CD14-positive monocyte (primary cell): ENCODE measurements around the gene FGFBP1. TPM values are rescaled to one million over a fixed set of nuclear protein-coding genes. Genes with fewer than 3 reads are reported as not detected.

Experiments
- DNase-seq, 3 donors: peaks; one replicate each; pipeline ENCODE4 v3.0.0-alpha.2; 2011 to 2022
- H2AFZ ChIP-seq: 2 replicates; pipeline ENCODE4 v1.6.0; 2012; ENCODE audit warnings: mild to moderate bottlenecking, low read depth, low read length, inconsistent platforms; ENCODE audit not compliant: insufficient read depth, poor library complexity, severe bottlenecking
- H3K27ac ChIP-seq, 2 donors: 1 replicate in 1 of 2; 2 replicates in 1 of 2; pipeline ENCODE4 v1.5.1; 2012 to 2013; ENCODE audit warnings: low read length in 2 of 2, control low read depth in 1 of 2, inconsistent platforms in 1 of 2, low read depth in 1 of 2, mild to moderate bottlenecking in 1 of 2
- H3K27me3 ChIP-seq, 2 donors: one replicate each; pipeline versions ENCODE4 v1.6.0 to v1.6.1; 2011 to 2013; ENCODE audit warnings: low read length in 2 of 2; ENCODE audit not compliant: control insufficient read depth in 2 of 2, insufficient read depth in 2 of 2
- H3K36me3 ChIP-seq, 2 donors: replicated peaks in 1 of 2; 1 replicate in 1 of 2; 2 replicates in 1 of 2; pipeline versions ENCODE4 v1.5.1 to v1.6.1; 2012 to 2013; ENCODE audit warnings: low read length in 2 of 2, control low read depth in 1 of 2, inconsistent platforms in 1 of 2, mild to moderate bottlenecking in 1 of 2; ENCODE audit not compliant: insufficient read depth in 2 of 2, control insufficient read depth in 1 of 2
- H3K4me1 ChIP-seq, 2 donors: 1 replicate in 1 of 2; 2 replicates in 1 of 2; pipeline versions ENCODE4 v1.5.1 to v1.6.1; 2012 to 2013; ENCODE audit warnings: low read length in 2 of 2, control low read depth in 1 of 2, inconsistent platforms in 1 of 2, mild to moderate bottlenecking in 1 of 2, moderate library complexity in 1 of 2; ENCODE audit not compliant: insufficient read depth in 2 of 2, control insufficient read depth in 1 of 2
- H3K4me2 ChIP-seq: replicated peaks from 2 replicates; pipeline ENCODE3; 2012; ENCODE audit warnings: low read length, moderate library complexity, mild to moderate bottlenecking; ENCODE audit not compliant: poor library complexity, severe bottlenecking; ENCODE audit errors: extremely low read depth
- H3K4me3 ChIP-seq, 3 experiments: fragments of 200-600 bp in 1 of 3; sonication (generic) in 1 of 3; replicated peaks in 1 of 3; 1 replicate in 2 of 3; 2 replicates in 1 of 3; pipeline ENCODE4 v1.5.1; 2011 to 2013; ENCODE audit warnings: low read length in 3 of 3, mild to moderate bottlenecking in 3 of 3, control low read depth in 2 of 3, low read depth in 2 of 3, inconsistent platforms in 1 of 3, moderate library complexity in 1 of 3
- H3K79me2 ChIP-seq: 2 replicates; pipeline ENCODE4 v1.6.0; 2012; ENCODE audit warnings: mild to moderate bottlenecking, control low read depth, inconsistent platforms, low read length, moderate library complexity; ENCODE audit not compliant: insufficient read depth
- H3K9ac ChIP-seq: 2 replicates; pipeline ENCODE4 v1.6.0; 2017; ENCODE audit warnings: low read length, mild to moderate bottlenecking; ENCODE audit not compliant: insufficient read depth, poor library complexity, severe bottlenecking
- H3K9me3 ChIP-seq, 2 donors: replicated peaks in 1 of 2; 1 replicate in 1 of 2; 2 replicates in 1 of 2; pipeline versions ENCODE4 v1.5.1 to v1.6.1; 2012 to 2013; ENCODE audit warnings: low read length in 2 of 2, control low read depth in 1 of 2; ENCODE audit not compliant: control insufficient read depth in 1 of 2, insufficient read depth in 1 of 2
- H4K20me1 ChIP-seq: 2 replicates; pipeline ENCODE4 v1.6.0; 2012; ENCODE audit warnings: mild to moderate bottlenecking, low read length, control low read depth, moderate library complexity; ENCODE audit not compliant: insufficient read depth
- H3K27ac Mint-ChIP-seq, 7 donors: one replicate each; pipeline ENCODE4 v1.8.0; 2020; ENCODE audit warnings: mild to moderate bottlenecking in 7 of 7, mixed read lengths in 7 of 7, moderate library complexity in 6 of 7, inconsistent platforms in 2 of 7
- H3K27me3 Mint-ChIP-seq, 3 donors: one replicate each; pipeline ENCODE4 v1.8.0; 2021 to 2022; ENCODE audit warnings: low read depth in 3 of 3, mild to moderate bottlenecking in 3 of 3, mixed read lengths in 3 of 3, moderate library complexity in 3 of 3, inconsistent platforms in 1 of 3
- H3K36me3 Mint-ChIP-seq, 2 donors: one replicate each; pipeline ENCODE4 v1.8.0; 2020; ENCODE audit warnings: mixed read lengths in 2 of 2, inconsistent platforms in 1 of 2, mild to moderate bottlenecking in 1 of 2
- H3K4me1 Mint-ChIP-seq: one replicate; pipeline ENCODE4 v1.8.0; 2020; ENCODE audit warnings: mild to moderate bottlenecking, mixed read lengths
- H3K4me3 Mint-ChIP-seq, 2 donors: one replicate each; pipeline ENCODE4 v1.8.0; 2020; ENCODE audit warnings: mild to moderate bottlenecking in 2 of 2, mixed read lengths in 2 of 2, moderate library complexity in 1 of 2
- H3K9me3 Mint-ChIP-seq, 7 donors: one replicate each; pipeline ENCODE4 v1.8.0; 2020 to 2022; ENCODE audit warnings: mixed read lengths in 7 of 7, mild to moderate bottlenecking in 6 of 7, moderate library complexity in 6 of 7, inconsistent platforms in 2 of 7
- CTCF ChIP-seq: fragments of 200-600 bp; IDR thresholded peaks from one replicate; pipeline ENCODE4 v1.8.0; 2022; ENCODE audit warnings: antibody characterized with exemption, mild to moderate bottlenecking
- WGBS: methylation state at CpG from one replicate; pipeline ENCODE4 v1.1.5; 2013; ENCODE audit warnings: missing lambda C conversion rate; ENCODE audit not compliant: insufficient coverage; 5-methylcytosine and 5-hydroxymethylcytosine counted together
- intact Hi-C, 2 donors: fragments of 100-400 bp; cut with micrococcal nuclease; formaldehyde crosslinking; loops; one replicate each; pipeline versions ENCODE4 v1.15.0 to v1.15.1; 2023
- polyA plus RNA-seq, 3 donors: library from polyadenylated mRNA; depleted of rRNA in 1 of 3; unstranded in 2 of 3; stranded (reverse) in 1 of 3; fragments of 300-500 nt in 2 of 3; fragments of >200 nt in 1 of 3; fragmentation: Illumina TruSeq in 2 of 3; gene quantifications; 1 replicate in 2 of 3; 2 replicates in 1 of 3; pipeline ENCODE4 v1.2.3, GENCODE V29; 2012 to 2021

The FGFBP1 gene
- polyA plus RNA-seq, 3 donors, result not detected

- H2AFZ ChIP-seq, result no peak overlapping the region
- 95% methylated on average over 5 of the region's 11 CpGs for WGBS
- no peak overlapping the region for H3K27ac ChIP-seq
- intact Hi-C loops, result no loop called here
- H3K36me3 ChIP-seq, result no peaks in the 10 kb centered on the region
- H3K27ac Mint-ChIP-seq, result no peak overlapping the region
- no peaks in the 10 kb centered on the region for H3K9me3 ChIP-seq
- no peaks in the 10 kb centered on the region for H3K79me2 ChIP-seq
- H3K4me1 ChIP-seq, result peaks cover under 1% of the 10 kb centered on the region in 2 donors
- peaks cover 10% of the 10 kb centered on the region for H3K4me1 Mint-ChIP-seq
- H3K27me3 Mint-ChIP-seq, result peaks cover 0 to 1% (median 0%) of the 10 kb centered on the region in 3 donors
- H3K4me2 ChIP-seq, result no peak overlapping the region
- no peak overlapping the region for H3K4me3 ChIP-seq
- H3K9me3 Mint-ChIP-seq, result peaks cover 0 to 4% (median 0%) of the 10 kb centered on the region in 7 donors
- no peaks in the 10 kb centered on the region for H3K36me3 Mint-ChIP-seq
- H4K20me1 ChIP-seq, result no peaks in the 10 kb centered on the region
- TF ChIP-seq CTCF, result no peak
- H3K4me3 Mint-ChIP-seq, result no peak overlapping the region
- H3K27me3 ChIP-seq, result no peaks in the 10 kb centered on the region
- DNase-seq, result no peak
- H3K9ac ChIP-seq, result no peak overlapping the region
Observed at GRCh38 chr4:15968551-15969300, 30.2 kb upstream of the FGFBP1 start.

DNA sequence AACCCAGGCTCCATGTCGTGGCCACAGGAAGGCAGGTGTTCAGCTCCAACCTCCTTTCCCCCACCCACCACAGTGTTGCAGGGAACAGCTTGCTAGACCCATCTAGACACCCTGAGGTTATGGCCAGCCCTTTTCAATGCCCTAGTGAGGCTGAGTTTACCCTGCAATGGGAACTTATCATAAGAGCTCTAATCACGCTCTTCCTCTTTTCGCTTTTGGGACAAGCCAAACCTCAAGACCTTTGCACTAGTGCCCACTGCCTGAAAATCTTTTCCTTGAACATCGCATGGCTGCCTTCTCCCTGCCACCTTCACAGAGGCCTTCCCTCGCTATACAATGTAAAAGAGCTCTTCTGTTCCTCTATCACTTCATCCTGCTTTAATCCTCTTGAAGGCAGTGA lies 26.8 kb upstream of the FGFBP1 start:
- Histone ChIP-seq H3K4me2 (no peak overlapping the region), H3K36me3 (no peaks in the 10 kb centered on the region), H3K4me3 (no peak overlapping the region), H3K27me3 (no peaks in the 10 kb centered on the region), H4K20me1 (no peaks in the 10 kb centered on the region), H3K4me1 (peaks cover 17 to 21% of the 10 kb centered on the region in 2 donors), H3K27ac (no peak overlapping the region), H3K9me3 (no peaks in the 10 kb centered on the region), H3K9ac (no peak overlapping the region), H2AFZ (no peak overlapping the region), H3K79me2 (no peaks in the 10 kb centered on the region)
- Mint-ChIP-seq H3K4me1 (peaks cover 27% of the 10 kb centered on the region), H3K9me3 (peaks cover 0 to 4% (median 0%) of the 10 kb centered on the region in 7 donors), H3K4me3 (no peak overlapping the region), H3K27ac (peak overlapping the region in 1 of 7 donors; percentile 32), H3K36me3 (no peaks in the 10 kb centered on the region), H3K27me3 (no peaks in the 10 kb centered on the region)
- intact Hi-C loops, result no loop called here
- DNase-seq, result peak in 1 of 3 donors; percentile 14
- TF ChIP-seq CTCF, result no peak
- WGBS, result 56% methylated on average over 5 of the region's 5 CpGs
